Upper lobe of left lung (tissue), 4 donors: ENCODE measurements around the gene LRBA.
"Not testable (repeated sequence)": the region's sequence is repeated elsewhere in the genome, so short reads cannot be mapped to it uniquely, and the experiment has no call there.

Experiments used
- CTCF ChIP-seq, 6 experiments: fragments of 450-650 bp in 4 of 6; fragments of 200-600 bp in 2 of 6; sonication (generic) in 2 of 6; IDR thresholded peaks; one replicate each; pipeline ENCODE4 v1.5.1; 2016 to 2019; ENCODE audit warnings: antibody characterized with exemption in 6 of 6
- POLR2A ChIP-seq, 4 donors: fragments of 450-650 bp; IDR thresholded peaks; one replicate each; pipeline ENCODE4 v1.5.1; 2016 to 2017; ENCODE audit warnings: antibody characterized with exemption in 4 of 4, mild to moderate bottlenecking in 2 of 4
- POLR2AphosphoS5 ChIP-seq, 2 donors: sonication (generic); formaldehyde crosslinking; IDR thresholded peaks; one replicate each; pipeline ENCODE4 v1.5.1; 2017; ENCODE audit warnings: antibody characterized with exemption in 2 of 2

- not testable (repeated sequence) for TF ChIP-seq CTCF, POLR2AphosphoS5, POLR2A (IDR thresholded peaks at IDR 0.05)
These were observed 353.5 kb downstream of the LRBA start for GRCh38 chr4:150661551-150661950.
